Thoracic aorta (tissue), 2 donors: ENCODE measurements around the gene JMJD1C. TPM values are rescaled to one million over a fixed set of nuclear protein-coding genes. Genes with fewer than 3 reads are reported as not detected.

ENCODE experiments used
- ATAC-seq: fragments of 150-250 bp; one replicate; pipeline ENCODE4 v1.8.0; 2017; ENCODE audit warnings: low read depth; ENCODE audit not compliant: insufficient number of reproducible peaks, low FRiP score
- DNase-seq: peaks from one replicate; pipeline ENCODE4 v3.0.0-alpha.2; 2020; ENCODE audit warnings: low spot score
- H3K27ac ChIP-seq, 2 donors: fragments of 200-600 bp; sonication (generic); 1 replicate in 1 of 2; 2 replicates in 1 of 2; pipeline ENCODE4 v1.5.1; 2016; ENCODE audit warnings: mild to moderate bottlenecking in 2 of 2, moderate library complexity in 2 of 2
- H3K27me3 ChIP-seq: fragments of 200-600 bp; sonication (generic); replicated peaks from 2 replicates; pipeline ENCODE4 v1.6.0; 2016; ENCODE audit warnings: mild to moderate bottlenecking; ENCODE audit not compliant: insufficient read depth
- H3K36me3 ChIP-seq: fragments of 200-600 bp; sonication (generic); one replicate; pipeline ENCODE4 v1.5.1; 2016
- H3K4me1 ChIP-seq, 2 donors: fragments of 200-600 bp; sonication (generic); 1 replicate in 1 of 2; 2 replicates in 1 of 2; pipeline versions ENCODE4 v1.5.1 to v1.6.0; 2016; ENCODE audit warnings: low read depth in 2 of 2, mild to moderate bottlenecking in 1 of 2; ENCODE audit not compliant: control insufficient read depth in 1 of 2
- H3K4me3 ChIP-seq: fragments of 200-600 bp; sonication (generic); 2 replicates; pipeline ENCODE4 v1.5.1; 2016; ENCODE audit warnings: mild to moderate bottlenecking
- H3K9me3 ChIP-seq: fragments of 200-600 bp; sonication (generic); 2 replicates; pipeline ENCODE4 v1.5.1; 2016
- total RNA-seq, 2 donors: library from RNA; depleted of rRNA; stranded (reverse); fragments of >200 nt; gene quantifications; one replicate each; pipeline versions ENCODE4 v1.1.0 to v1.2.3, GENCODE V29; 2016
- TF ChIP-seq, protein P1 (sequence below): fragments of 200-600 bp; sonication (generic); IDR thresholded peaks from one replicate; pipeline ENCODE4 v1.5.1; 2019; ENCODE audit warnings: antibody characterized with exemption

Gene JMJD1C
- total RNA-seq, 2 donors from 2014 or later: 95.2 to 215 TPM

DNA sequence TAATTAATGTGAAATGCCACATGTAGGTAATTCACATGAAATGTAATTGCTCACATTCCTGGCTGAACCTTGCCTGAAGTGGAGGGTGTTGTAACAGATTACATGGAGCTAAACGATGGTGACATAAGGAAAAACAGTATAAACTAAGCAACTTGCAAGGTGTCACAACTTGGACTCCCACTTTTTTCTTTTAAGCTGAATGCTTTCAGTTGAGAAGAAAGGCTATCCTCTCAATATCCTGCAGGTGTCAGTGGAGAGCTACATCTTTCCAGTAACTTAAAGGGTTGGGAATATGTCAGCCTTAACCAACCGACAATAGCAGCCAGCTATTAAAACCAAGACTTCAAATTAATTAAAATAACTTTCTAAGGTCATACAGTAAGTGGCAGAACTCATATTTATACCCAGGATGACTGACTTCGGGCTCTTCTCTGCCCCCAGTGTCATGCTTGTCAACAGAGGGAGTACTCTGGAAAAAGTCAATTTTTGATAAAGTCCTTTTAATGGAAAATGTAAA lies 299.0 kb downstream of the JMJD1C start:
- Histone ChIP-seq H3K27me3 (no peaks in the 10 kb centered on the region), H3K4me3 (no peak overlapping the region), H3K27ac (no peak overlapping the region), H3K9me3 (no peaks in the 10 kb centered on the region), H3K4me1 (peaks cover 0 to 9% of the 10 kb centered on the region in 2 donors), H3K36me3 (no peaks in the 10 kb centered on the region)
- TF ChIP-seq, protein P1, sequence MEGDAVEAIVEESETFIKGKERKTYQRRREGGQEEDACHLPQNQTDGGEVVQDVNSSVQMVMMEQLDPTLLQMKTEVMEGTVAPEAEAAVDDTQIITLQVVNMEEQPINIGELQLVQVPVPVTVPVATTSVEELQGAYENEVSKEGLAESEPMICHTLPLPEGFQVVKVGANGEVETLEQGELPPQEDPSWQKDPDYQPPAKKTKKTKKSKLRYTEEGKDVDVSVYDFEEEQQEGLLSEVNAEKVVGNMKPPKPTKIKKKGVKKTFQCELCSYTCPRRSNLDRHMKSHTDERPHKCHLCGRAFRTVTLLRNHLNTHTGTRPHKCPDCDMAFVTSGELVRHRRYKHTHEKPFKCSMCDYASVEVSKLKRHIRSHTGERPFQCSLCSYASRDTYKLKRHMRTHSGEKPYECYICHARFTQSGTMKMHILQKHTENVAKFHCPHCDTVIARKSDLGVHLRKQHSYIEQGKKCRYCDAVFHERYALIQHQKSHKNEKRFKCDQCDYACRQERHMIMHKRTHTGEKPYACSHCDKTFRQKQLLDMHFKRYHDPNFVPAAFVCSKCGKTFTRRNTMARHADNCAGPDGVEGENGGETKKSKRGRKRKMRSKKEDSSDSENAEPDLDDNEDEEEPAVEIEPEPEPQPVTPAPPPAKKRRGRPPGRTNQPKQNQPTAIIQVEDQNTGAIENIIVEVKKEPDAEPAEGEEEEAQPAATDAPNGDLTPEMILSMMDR: peak; percentile 71
- ATAC-seq (peak; percentile 45), DNase-seq (no peak)

DNA sequence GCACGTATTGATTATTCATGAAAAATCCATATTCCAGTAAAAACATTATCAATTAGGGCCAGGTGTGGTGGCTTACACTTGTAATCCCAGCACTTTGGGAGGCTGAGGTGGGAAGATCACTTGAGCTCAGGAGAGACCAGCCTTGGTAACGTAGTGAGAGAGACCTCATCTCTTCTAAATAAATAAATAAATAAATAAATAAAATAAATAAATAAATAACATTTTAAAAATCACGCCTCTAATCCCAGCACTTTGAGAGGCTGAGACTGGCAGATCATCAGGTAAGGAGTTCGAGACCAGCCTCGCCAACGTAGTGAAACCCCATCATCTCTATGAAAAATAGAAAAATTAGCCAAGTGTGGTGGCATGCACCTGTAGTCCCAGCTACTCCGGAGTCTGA lies 300.5 kb downstream of the JMJD1C start:
- DNase-seq: no peak
- no peaks in the 10 kb centered on the region for H3K36me3 ChIP-seq
- no peak overlapping the region for H3K27ac ChIP-seq
- TF ChIP-seq, protein P1: no peak
- H3K4me1 ChIP-seq: no peaks in the 10 kb centered on the region
- no peaks in the 10 kb centered on the region for H3K27me3 ChIP-seq
- ATAC-seq: no peak
- no peaks in the 10 kb centered on the region for H3K9me3 ChIP-seq
- H3K4me3 ChIP-seq: no peak overlapping the region

DNA sequence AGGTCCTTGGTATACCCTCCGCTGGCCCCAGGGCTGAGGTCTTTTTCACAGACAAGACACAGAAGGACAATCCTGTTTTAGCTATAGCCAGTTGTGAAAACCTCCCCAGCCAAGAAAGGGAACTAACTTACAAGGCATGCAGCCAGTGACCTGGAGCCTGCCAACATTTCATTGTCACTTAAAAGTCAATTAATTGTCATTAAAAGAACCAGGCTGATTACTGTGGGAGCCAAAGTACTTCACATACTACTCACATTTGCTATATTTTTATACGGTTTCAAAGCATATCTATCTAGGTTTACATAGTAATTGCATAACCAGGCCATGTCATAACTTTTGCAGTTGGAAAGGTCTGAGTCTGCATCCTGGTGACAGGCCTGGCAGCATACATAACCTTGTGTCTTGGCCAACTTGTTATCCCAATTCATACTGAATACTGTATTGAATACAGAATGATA lies 301.6 kb downstream of the JMJD1C start:
- Histone ChIP-seq H3K4me1 (no peaks in the 10 kb centered on the region), H3K27me3 (no peaks in the 10 kb centered on the region), H3K36me3 (no peaks in the 10 kb centered on the region), H3K9me3 (no peaks in the 10 kb centered on the region), H3K27ac (no peak overlapping the region), H3K4me3 (no peak overlapping the region)
- DNase-seq: no peak
- no peak for ATAC-seq
- TF ChIP-seq, protein P1: no peak

DNA sequence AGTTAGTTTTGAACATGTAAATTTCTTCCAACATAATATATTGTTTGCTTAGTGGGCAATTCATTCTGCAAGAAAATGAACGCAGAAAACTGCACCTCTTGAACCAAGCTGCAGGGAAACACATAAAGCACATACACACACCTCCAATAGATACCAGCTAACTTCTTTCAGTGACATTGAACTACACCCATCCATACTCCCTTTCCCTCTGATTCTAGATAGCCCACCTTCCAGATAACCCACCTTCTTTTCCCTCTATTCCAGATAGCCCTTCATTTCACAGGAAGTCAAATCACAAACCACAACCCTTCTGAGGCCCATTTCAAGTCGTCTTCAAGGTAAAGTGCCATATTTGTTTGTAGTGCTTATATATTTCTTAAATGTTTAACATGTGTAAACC lies 304.2 kb downstream of the JMJD1C start:
- no peak for DNase-seq
- Histone ChIP-seq H3K27ac (no peak overlapping the region), H3K27me3 (no peaks in the 10 kb centered on the region), H3K4me1 (no peaks in the 10 kb centered on the region), H3K9me3 (no peaks in the 10 kb centered on the region), H3K4me3 (no peak overlapping the region), H3K36me3 (no peaks in the 10 kb centered on the region)
- TF ChIP-seq, protein P1: no peak
- ATAC-seq: no peak

DNA sequence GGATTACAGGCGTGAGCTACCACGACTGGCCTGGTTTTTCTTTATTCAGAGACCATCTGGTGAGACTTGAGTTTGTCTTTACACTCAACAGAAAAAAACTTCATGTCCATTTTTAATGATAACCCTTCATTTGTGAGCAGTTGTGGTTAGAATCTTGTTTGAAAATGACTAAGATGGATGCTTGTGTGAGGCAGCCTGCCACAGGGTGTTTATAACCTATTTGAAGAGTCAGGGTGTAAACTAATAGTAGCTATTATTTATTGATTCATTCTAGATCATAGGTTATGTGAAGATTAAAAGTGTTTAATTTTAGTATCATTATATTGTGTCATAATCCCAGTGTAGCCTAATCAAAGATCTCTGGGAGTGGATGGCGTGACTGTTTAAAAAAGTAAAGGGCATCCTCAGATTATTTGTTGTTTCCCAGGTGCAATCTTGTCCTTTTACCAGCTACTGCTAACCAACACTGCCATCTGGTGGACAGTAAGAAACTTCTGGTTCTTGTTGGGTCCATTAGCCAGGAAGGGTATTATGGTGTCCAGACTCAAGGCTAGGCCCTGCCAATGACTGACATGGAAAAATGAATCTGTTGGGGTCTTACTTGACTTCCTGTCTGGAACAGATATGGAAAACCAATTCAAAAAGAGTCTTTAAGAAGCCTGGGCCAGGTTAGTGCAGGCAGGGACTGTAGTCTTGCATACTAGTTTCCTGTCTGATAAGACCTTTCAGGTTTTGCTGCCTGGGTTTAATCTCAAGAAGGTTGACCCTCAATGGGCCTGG lies 307.7 kb downstream of the JMJD1C start:
- H3K9me3 ChIP-seq: no peaks in the 10 kb centered on the region
- H3K4me3 ChIP-seq: no peak overlapping the region
- no peak for DNase-seq
- TF ChIP-seq, protein P1: peak; percentile 74
- no peak overlapping the region for H3K27ac ChIP-seq
- H3K4me1 ChIP-seq: no peaks in the 10 kb centered on the region
- no peak for ATAC-seq
- no peaks in the 10 kb centered on the region for H3K27me3 ChIP-seq
- peaks cover 10% of the 10 kb centered on the region for H3K36me3 ChIP-seq
